ENCODE data around the gene DEDD2. TPM values are rescaled to one million over a fixed set of nuclear protein-coding genes. Genes with fewer than 3 reads are reported as not detected.

Gene DEDD2
- total RNA-seq, 2 experiments from 2014 or later = 35.8 to 40.7 TPM

DNA sequence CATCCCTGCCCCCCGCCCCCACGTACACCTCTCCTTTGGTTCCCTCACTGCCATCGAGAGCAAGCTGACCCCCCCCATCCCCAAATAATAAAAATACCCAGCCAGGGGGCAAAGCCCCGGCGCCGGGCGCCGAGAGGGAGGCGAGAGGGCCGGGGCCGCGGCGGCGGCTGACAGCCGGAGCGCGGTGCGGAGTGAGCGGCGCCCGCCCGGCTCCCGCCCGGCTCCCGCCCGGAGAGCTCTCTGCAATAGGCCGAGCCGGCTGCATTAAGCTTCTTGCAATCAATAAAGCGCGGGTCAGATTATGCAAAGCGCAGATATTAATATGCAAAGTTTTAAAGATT is 40.9 kb downstream of the DEDD2 start:
- H3K27ac Mint-ChIP-seq = no peak overlapping the region
- no peaks in the 10 kb centered on the region for H3K9me3 Mint-ChIP-seq (ENCODE audit: low read depth)
- peak overlapping the region; percentile 75 for H3K4me3 Mint-ChIP-seq
- H3K27me3 Mint-ChIP-seq = peaks cover 31% of the 10 kb centered on the region
- DNase-seq (no peak), ATAC-seq (peak; percentile 66)
- peaks cover 9% of the 10 kb centered on the region for H3K4me1 Mint-ChIP-seq
- H3K36me3 Mint-ChIP-seq = no peaks in the 10 kb centered on the region
- CTCF ChIA-PET = interaction anchor here (0.7 to 3.5 kb wide), 20 partner anchors 9 to 263 kb away, joined by 3 to 29 read pairs (median 5); partner anchors contain the start of genes GSK3A and POU2F2

DNA sequence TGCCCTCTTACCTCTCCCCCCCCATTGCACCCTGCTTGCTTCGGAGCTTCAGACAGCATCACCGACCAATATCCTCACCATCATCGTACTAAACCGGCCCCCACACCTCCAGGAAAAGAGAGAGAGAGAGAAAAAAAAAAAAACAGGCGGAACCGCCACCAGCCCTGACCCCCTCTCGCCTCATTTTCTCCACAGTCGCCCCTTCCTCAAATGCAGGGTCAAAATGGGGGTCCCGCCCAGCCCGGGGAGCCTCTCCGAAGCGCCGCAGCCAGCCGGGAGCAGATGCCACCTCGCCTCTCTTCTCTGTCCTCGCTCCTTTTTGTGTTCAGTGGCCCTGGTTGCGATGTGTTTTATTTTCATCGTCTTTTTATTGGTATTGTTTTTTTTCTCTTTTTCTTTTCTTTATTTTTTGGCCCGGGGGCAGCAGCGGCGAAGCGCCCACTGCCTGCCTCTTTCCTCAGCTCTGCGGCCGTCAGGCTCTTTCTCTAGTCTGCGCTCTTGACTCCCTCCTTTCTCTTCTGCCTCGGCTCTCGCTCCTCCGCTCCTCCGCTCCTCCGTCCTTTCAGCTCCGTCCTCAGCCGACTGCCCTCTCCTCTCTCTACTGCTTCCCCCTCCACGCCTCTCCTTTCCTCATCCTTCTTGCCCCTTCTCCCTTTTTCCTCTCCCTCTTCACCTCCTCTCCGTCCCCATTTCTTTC is 41.4 kb downstream of the DEDD2 start:
- H3K27me3 Mint-ChIP-seq = peaks cover 31% of the 10 kb centered on the region
- no peaks in the 10 kb centered on the region for H3K9me3 Mint-ChIP-seq (ENCODE audit: low read depth)
- CTCF ChIA-PET = interaction anchor here (0.7 to 3.5 kb wide), 26 partner anchors 10 to 130 kb away, joined by 3 to 29 read pairs (median 4); partner anchors contain the start of genes GSK3A, PAFAH1B3, POU2F2 and PRR19
- H3K27ac Mint-ChIP-seq = peak overlapping the region; percentile 25
- H3K4me3 Mint-ChIP-seq = peak overlapping the region; percentile 75
- H3K36me3 Mint-ChIP-seq = no peaks in the 10 kb centered on the region
- DNase-seq (no peak), ATAC-seq (peak; percentile 56)
- H3K4me1 Mint-ChIP-seq = peaks cover 9% of the 10 kb centered on the region

DNA sequence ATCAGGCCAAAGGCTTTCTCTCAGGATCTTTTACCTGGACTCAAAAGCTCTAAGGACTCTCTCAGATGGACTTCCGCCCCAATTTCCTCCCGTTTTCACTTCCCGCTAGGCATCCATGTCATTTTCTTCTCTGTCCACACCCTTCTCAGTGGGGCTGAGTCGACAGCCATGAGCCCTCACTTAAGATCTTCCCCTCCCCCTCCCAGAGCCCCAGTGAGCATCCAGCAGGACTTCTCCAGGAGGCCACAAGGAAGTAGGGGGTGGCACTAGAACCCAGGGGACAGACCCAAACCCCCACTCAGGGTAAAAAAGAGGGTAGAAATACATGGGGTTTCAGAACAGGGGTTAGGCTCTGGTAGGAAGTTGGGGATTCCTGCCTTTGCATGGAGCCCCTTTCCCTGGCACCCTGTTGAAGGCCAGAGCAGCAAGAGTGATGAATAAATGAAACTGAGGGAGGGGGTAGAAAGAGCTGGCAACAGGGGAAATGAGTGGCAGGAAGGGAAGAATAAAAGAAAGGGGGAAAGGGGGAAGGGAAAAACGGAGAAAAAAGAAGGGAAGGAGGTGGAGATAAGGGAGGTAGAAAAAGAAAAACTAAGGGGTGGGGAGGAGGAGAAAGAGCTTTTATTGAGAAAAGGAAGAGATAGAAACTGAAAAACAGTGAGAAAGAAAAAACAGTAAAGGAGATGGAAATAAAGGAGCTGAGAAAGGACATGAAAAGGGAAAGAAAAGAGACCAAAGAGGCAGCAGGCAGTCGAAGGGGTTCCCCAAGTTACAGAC is 42.3 kb downstream of the DEDD2 start:
- Mint-ChIP-seq H3K27ac (no peak overlapping the region), H3K27me3 (peaks cover 30% of the 10 kb centered on the region), H3K36me3 (no peaks in the 10 kb centered on the region), H3K4me3 (peak overlapping the region; percentile 75), H3K4me1 (peaks cover 9% of the 10 kb centered on the region), H3K9me3 (ENCODE audit: low read depth) (no peaks in the 10 kb centered on the region)
- ATAC-seq (no peak), DNase-seq (no peak)
- CTCF ChIA-PET = interaction anchor here (0.6 to 3.5 kb wide), 18 partner anchors 9 to 127 kb away, joined by 3 to 29 read pairs (median 5); partner anchors contain the start of genes GSK3A, PAFAH1B3, POU2F2 and PRR19

DNA sequence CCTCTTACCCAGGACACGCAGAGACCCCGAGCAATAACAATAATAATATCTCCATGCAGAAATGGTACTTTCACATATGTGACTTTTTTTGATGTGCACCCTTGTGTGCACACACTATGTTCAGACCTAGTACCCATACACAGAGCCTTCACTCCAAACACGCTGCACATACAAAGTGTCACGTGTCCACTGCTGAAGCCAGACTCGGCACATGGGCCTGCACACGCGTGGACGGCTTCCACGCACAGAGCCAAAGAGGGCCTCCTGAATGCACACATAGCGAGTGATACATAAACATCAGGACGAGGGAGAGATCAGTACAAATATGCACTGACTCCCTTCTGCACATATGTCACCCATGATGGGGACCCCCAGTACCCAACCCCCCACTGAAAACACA is 43.3 kb downstream of the DEDD2 start:
- ATAC-seq (no peak), DNase-seq (no peak)
- Mint-ChIP-seq H3K9me3 (ENCODE audit: low read depth) (no peaks in the 10 kb centered on the region), H3K36me3 (no peaks in the 10 kb centered on the region), H3K4me1 (peaks cover 9% of the 10 kb centered on the region), H3K4me3 (no peak overlapping the region), H3K27ac (no peak overlapping the region), H3K27me3 (peaks cover 23% of the 10 kb centered on the region)
- CTCF ChIA-PET = interaction anchor here (3.5 kb wide), 1 partner anchor 42 kb away, joined by 29 read pairs; the partner anchor contains the start of gene POU2F2

DNA sequence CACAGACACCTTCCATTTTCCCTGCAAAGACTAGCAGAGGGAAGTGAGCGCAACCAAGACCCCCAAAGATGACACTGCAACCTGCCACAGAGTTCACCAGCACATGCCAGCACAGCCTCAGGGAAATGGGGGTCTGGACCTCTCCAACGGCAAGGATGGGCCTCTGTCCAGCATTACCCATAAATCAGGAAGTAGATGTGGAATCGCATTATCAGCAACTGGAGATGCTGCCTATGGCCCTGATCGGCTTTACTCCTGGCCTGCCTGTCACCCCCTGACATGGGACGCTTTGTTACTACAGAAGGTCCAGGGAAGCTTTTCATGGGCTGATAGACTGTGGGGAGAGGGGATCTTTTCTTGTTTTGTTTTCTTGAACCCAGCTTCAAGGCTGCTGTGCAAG is 43.8 kb downstream of the DEDD2 start:
- ATAC-seq (no peak), DNase-seq (no peak)
- Mint-ChIP-seq H3K27me3 (peaks cover 23% of the 10 kb centered on the region), H3K27ac (no peak overlapping the region), H3K9me3 (ENCODE audit: low read depth) (no peaks in the 10 kb centered on the region), H3K4me1 (peaks cover 9% of the 10 kb centered on the region), H3K36me3 (no peaks in the 10 kb centered on the region), H3K4me3 (no peak overlapping the region)
- CTCF ChIA-PET = no interaction called here

GRCh38 chr19:42172261-42172660 is 45.2 kb downstream of the DEDD2 start:
- Mint-ChIP-seq H3K36me3 (no peaks in the 10 kb centered on the region), H3K9me3 (ENCODE audit: low read depth) (no peaks in the 10 kb centered on the region), H3K4me1 (peaks cover 9% of the 10 kb centered on the region), H3K27me3 (peaks cover 23% of the 10 kb centered on the region), H3K27ac (no peak overlapping the region), H3K4me3 (no peak overlapping the region)
- ATAC-seq (no peak), DNase-seq (no peak)
- CTCF ChIA-PET = no interaction called here

- Mint-ChIP-seq H3K36me3 (no peaks in the 10 kb centered on the region), H3K4me3 (no peak overlapping the region), H3K27ac (no peak overlapping the region), H3K4me1 (peaks cover 3% of the 10 kb centered on the region), H3K9me3 (ENCODE audit: low read depth) (no peaks in the 10 kb centered on the region), H3K27me3 (peaks cover 19% of the 10 kb centered on the region)
- DNase-seq (no peak), ATAC-seq (no peak)
- CTCF ChIA-PET = no interaction called here
Measured at GRCh38 chr19:42170715-42171114, 46.8 kb downstream of the DEDD2 start.

DNA sequence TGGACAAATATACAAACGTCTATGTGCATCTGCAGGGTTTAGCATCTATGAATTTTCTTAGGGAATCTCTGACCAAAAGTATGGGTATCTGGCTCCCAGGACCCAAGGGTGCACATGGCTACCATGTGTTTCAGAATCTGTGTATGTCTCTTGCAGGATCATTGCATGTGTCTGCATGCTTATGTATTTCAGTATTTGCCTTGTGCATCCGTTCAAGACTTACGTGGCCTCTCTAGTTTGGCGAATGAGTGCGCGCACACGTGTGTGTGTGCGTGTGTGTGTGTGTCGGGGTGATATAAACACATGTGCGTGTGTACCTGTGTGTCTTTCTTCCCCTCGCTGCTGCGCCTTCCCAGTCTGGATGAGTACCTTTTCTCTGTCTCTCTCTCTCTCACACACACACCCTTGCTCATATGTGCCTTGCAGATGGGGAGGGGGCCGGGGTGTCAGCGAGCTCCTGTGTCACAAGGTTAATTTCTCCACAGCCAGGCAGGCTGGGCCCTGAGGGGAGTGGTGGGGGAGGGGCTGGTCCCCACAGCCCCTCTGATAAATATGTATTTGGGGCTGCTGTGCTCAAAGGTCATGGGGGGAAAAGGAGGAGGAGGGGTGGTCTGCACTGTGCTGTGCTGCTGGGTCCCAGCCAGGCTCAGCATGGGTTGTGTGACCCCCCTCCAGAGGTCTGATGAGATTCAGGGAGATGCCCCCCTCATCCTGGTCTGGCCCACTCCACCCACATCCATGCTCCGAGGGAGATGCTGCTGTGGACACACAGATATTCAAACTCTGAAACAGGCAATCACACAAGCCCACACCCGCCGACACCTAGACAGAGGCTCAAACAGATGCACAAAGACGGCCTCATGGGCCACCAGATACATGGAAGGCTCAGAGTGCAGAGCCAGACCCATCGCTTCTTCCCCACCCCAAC is 47.7 kb downstream of the DEDD2 start:
- DNase-seq (no peak), ATAC-seq (no peak)
- H3K36me3 Mint-ChIP-seq = no peaks in the 10 kb centered on the region
- H3K27ac Mint-ChIP-seq = no peak overlapping the region
- H3K9me3 Mint-ChIP-seq (ENCODE audit: low read depth) = no peaks in the 10 kb centered on the region
- H3K27me3 Mint-ChIP-seq = peaks cover 9% of the 10 kb centered on the region
- peaks cover 9% of the 10 kb centered on the region for H3K4me1 Mint-ChIP-seq
- H3K4me3 Mint-ChIP-seq = no peak overlapping the region
- CTCF ChIA-PET = no interaction called here

DNA sequence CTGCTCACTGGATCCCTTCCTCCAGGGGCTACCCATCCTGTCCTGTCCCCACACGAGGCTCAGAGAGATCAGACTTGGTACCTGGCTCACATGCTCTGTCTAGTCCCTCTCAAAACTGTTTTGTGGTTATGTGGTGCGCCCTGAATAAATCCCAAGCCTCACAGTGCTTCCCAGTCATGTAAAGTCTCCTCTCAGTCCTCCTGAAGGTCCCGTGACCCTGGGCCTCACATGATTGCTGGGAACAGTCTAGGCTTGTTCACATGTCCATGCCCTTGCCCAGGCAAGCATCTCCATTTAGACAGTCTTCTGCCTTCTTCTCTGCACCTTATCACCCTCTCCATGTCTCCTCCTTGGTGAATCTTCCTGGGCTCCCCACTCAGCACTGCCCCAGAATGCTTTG is 49.3 kb downstream of the DEDD2 start:
- Mint-ChIP-seq H3K9me3 (ENCODE audit: low read depth) (no peaks in the 10 kb centered on the region), H3K27me3 (peaks cover 5% of the 10 kb centered on the region), H3K4me3 (no peak overlapping the region), H3K4me1 (peaks cover 9% of the 10 kb centered on the region), H3K27ac (no peak overlapping the region), H3K36me3 (no peaks in the 10 kb centered on the region)
- no peak for DNase-seq
- CTCF ChIA-PET = interaction anchor here (0.6 kb wide), 1 partner anchor 35 kb away, joined by 3 read pairs; the partner anchor contains the start of gene POU2F2
- ATAC-seq = no peak

DNA sequence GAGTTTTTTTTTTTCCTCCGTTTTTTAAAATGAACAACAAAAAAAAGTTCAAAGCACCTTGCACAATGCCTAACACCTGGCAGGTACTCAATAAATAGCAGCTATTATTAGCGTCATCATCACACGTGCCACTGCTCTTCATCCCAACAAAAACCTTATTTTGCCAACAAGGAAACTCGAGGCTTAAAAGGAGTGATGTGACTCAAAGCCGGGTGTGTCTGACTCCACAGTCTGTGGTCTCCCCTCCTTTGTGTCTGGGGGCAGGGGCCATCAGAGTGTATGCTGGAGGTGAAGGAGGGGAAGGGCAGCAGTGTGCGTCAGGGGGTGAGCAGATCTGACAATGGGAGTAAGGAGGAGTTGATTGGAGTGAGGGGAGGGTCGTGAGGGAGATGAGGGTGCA is 51.2 kb downstream of the DEDD2 start:
- CTCF ChIA-PET = interaction anchor here (0.9 to 2.6 kb wide), 6 partner anchors 10 to 113 kb away, joined by 3 to 12 read pairs (median 4); partner anchors contain the start of gene POU2F2
- peaks cover 9% of the 10 kb centered on the region for H3K4me1 Mint-ChIP-seq
- DNase-seq (no peak), ATAC-seq (no peak)
- no peaks in the 10 kb centered on the region for H3K36me3 Mint-ChIP-seq
- peaks cover 5% of the 10 kb centered on the region for H3K27me3 Mint-ChIP-seq
- H3K9me3 Mint-ChIP-seq (ENCODE audit: low read depth) = no peaks in the 10 kb centered on the region
- no peak overlapping the region for H3K4me3 Mint-ChIP-seq
- no peak overlapping the region for H3K27ac Mint-ChIP-seq

DNA sequence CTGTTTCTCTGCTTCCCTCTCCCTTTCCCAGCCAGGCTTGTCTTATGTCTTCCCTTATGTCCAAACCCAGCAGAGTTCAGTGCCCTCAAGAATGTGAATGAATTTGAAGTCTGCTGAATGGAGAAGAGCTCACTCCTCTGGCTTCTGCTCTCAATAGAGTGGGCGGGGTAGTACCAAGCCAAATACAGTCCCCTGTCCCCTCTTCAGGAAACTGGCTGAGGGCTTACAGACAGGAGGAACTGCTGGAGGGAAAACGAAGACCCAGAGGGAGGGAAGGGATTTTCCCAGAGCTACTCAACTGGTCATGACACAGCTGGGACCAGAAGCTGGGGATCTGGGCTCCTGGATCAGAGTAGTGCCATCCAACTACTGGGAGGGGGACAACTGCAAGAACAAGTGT is 52.3 kb downstream of the DEDD2 start:
- DNase-seq (no peak), ATAC-seq (no peak)
- Mint-ChIP-seq H3K27me3 (peaks cover 13% of the 10 kb centered on the region), H3K9me3 (ENCODE audit: low read depth) (no peaks in the 10 kb centered on the region), H3K4me3 (no peak overlapping the region), H3K4me1 (peaks cover 10% of the 10 kb centered on the region), H3K36me3 (no peaks in the 10 kb centered on the region), H3K27ac (no peak overlapping the region)
- CTCF ChIA-PET = interaction anchor here (0.7 to 2.6 kb wide), 7 partner anchors 11 to 114 kb away, joined by 3 to 12 read pairs (median 4); partner anchors contain the start of gene POU2F2

GRCh38 chr19:42161616-42162263 is 55.7 kb downstream of the DEDD2 start:
- Mint-ChIP-seq H3K4me3 (no peak overlapping the region), H3K27me3 (peaks cover 15% of the 10 kb centered on the region), H3K27ac (no peak overlapping the region), H3K36me3 (no peaks in the 10 kb centered on the region), H3K9me3 (ENCODE audit: low read depth) (no peaks in the 10 kb centered on the region), H3K4me1 (peaks cover 17% of the 10 kb centered on the region)
- ATAC-seq (no peak), DNase-seq (no peak)
- CTCF ChIA-PET = interaction anchor here (1.0 to 1.1 kb wide), 2 partner anchors 14 to 15 kb away, joined by 3 to 4 read pairs; no protein-coding TSS in a partner anchor

Data from activated CD8-positive, alpha-beta memory T cell treated with anti-CD3 and anti-CD28 coated beads, Interleukin-2, amount 10 ng/mL, durations not matched to agents 7 days and 5 days (primary cell).